Ascending aorta (tissue), 2 donors: Measurements from ENCODE around the gene NDE1. TPM values are rescaled to one million over a fixed set of nuclear protein-coding genes. Genes with fewer than 3 reads are reported as not detected.
"Not testable (repeated sequence)": the region's sequence is repeated elsewhere in the genome, so short reads cannot be mapped to it uniquely, and the experiment has no call there.

Experiments
- DNase-seq, 2 donors: peaks; one replicate each; pipeline ENCODE4 v3.0.0-alpha.2; 2019; ENCODE audit warnings: low spot score in 2 of 2
- H3K27ac ChIP-seq, 2 donors: fragments of 200-600 bp; sonication (generic); one replicate each; pipeline ENCODE4 v1.5.1; 2016 to 2017; ENCODE audit warnings: mild to moderate bottlenecking in 1 of 2
- H3K27me3 ChIP-seq: fragments of 200-600 bp; sonication (generic); one replicate; pipeline ENCODE4 v1.5.1; 2017
- H3K36me3 ChIP-seq, 2 donors: fragments of 200-600 bp; sonication (generic); one replicate each; pipeline ENCODE4 v1.5.1; 2016
- H3K4me1 ChIP-seq, 2 donors: fragments of 200-600 bp; sonication (generic); one replicate each; pipeline ENCODE4 v1.5.1; 2016 to 2017; ENCODE audit warnings: mild to moderate bottlenecking in 1 of 2
- H3K4me3 ChIP-seq, 2 donors: fragments of 200-600 bp; sonication (generic); one replicate each; pipeline ENCODE4 v1.5.1; 2016 to 2017; ENCODE audit warnings: mild to moderate bottlenecking in 1 of 2
- H3K9me3 ChIP-seq, 2 donors: fragments of 200-600 bp; sonication (generic); one replicate each; pipeline ENCODE4 v1.5.1; 2016
- intact Hi-C: fragments of 100-400 bp; cut with DNase I; formaldehyde crosslinking; loops from one replicate; pipeline ENCODE4 v1.15.1; 2023
- total RNA-seq: library from RNA; depleted of rRNA; stranded (reverse); fragments of >200 nt; gene quantifications from one replicate; pipeline ENCODE4 v1.1.0, GENCODE V29; 2016
- TF ChIP-seq, protein P1 (sequence below), 3 experiments: fragments of 200-600 bp in 2 of 3; fragments of 450-650 bp in 1 of 3; sonication (generic) in 2 of 3; IDR thresholded peaks; one replicate each; pipeline ENCODE4 v1.5.1; 2016 to 2019; ENCODE audit warnings: antibody characterized with exemption in 3 of 3, mild to moderate bottlenecking in 1 of 3, moderate library complexity in 1 of 3

The NDE1 gene
- total RNA-seq, 1 donor from 2014 or later = 21.9 TPM

GRCh38 chr16:15605839-15606517 lies 44.1 kb upstream of the NDE1 start:
- no peak overlapping the region for H3K27ac ChIP-seq
- H3K36me3 ChIP-seq = peaks cover 71 to 92% of the 10 kb centered on the region in 2 donors
- H3K4me1 ChIP-seq = no peaks in the 10 kb centered on the region
- H3K27me3 ChIP-seq = no peaks in the 10 kb centered on the region
- no peaks in the 10 kb centered on the region for H3K9me3 ChIP-seq
- DNase-seq = no peak
- H3K4me3 ChIP-seq = no peak overlapping the region
- TF ChIP-seq, protein P1, sequence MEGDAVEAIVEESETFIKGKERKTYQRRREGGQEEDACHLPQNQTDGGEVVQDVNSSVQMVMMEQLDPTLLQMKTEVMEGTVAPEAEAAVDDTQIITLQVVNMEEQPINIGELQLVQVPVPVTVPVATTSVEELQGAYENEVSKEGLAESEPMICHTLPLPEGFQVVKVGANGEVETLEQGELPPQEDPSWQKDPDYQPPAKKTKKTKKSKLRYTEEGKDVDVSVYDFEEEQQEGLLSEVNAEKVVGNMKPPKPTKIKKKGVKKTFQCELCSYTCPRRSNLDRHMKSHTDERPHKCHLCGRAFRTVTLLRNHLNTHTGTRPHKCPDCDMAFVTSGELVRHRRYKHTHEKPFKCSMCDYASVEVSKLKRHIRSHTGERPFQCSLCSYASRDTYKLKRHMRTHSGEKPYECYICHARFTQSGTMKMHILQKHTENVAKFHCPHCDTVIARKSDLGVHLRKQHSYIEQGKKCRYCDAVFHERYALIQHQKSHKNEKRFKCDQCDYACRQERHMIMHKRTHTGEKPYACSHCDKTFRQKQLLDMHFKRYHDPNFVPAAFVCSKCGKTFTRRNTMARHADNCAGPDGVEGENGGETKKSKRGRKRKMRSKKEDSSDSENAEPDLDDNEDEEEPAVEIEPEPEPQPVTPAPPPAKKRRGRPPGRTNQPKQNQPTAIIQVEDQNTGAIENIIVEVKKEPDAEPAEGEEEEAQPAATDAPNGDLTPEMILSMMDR (IDR thresholded peaks at IDR 0.05) = no peak
- intact Hi-C loops = no loop called here

- no peaks in the 10 kb centered on the region for H3K27me3 ChIP-seq
- H3K4me1 ChIP-seq = no peaks in the 10 kb centered on the region
- H3K27ac ChIP-seq = peak overlapping the region in 1 of 2 donors; percentile 18
- intact Hi-C loops = no loop called here
- peaks cover 71 to 90% of the 10 kb centered on the region in 2 donors for H3K36me3 ChIP-seq
- DNase-seq = no peak
- TF ChIP-seq, protein P1 (IDR thresholded peaks at IDR 0.05) = no peak
- H3K9me3 ChIP-seq = no peaks in the 10 kb centered on the region
- no peak overlapping the region for H3K4me3 ChIP-seq
Measured at GRCh38 chr16:15606518-15607220, 43.4 kb upstream of the NDE1 start.

DNA sequence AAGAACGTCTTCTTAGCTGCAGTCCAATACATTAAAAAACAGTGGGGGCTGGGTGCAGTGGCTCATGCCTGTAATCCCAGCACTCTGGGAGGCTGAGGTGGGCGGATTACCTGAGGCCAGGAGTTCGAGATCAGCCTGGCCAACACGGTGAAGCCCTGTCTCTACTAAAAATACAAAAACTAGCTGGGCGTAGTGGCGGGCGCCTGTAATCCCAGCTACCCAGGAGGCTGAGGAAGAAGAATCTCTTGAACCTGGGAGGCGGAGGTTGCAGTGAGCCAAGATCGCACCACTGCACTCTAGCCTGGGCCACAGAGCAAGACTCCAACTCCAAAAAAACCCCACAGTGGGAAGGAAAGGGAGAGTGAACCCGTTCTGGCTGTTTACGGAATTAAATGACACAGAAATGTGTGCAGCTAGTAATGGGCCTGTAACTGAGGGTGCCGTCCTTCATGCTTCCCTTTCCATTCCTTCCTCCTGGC lies 42.8 kb upstream of the NDE1 start:
- H3K4me3 ChIP-seq, DNase-seq, intact Hi-C loops, H3K9me3 ChIP-seq, H3K27me3 ChIP-seq, H3K4me1 ChIP-seq: not testable (repeated sequence)
- peak overlapping the region in 1 of 2 donors; percentile 18 for H3K27ac ChIP-seq
- H3K36me3 ChIP-seq = peaks cover 71 to 90% of the 10 kb centered on the region in 2 donors

DNA sequence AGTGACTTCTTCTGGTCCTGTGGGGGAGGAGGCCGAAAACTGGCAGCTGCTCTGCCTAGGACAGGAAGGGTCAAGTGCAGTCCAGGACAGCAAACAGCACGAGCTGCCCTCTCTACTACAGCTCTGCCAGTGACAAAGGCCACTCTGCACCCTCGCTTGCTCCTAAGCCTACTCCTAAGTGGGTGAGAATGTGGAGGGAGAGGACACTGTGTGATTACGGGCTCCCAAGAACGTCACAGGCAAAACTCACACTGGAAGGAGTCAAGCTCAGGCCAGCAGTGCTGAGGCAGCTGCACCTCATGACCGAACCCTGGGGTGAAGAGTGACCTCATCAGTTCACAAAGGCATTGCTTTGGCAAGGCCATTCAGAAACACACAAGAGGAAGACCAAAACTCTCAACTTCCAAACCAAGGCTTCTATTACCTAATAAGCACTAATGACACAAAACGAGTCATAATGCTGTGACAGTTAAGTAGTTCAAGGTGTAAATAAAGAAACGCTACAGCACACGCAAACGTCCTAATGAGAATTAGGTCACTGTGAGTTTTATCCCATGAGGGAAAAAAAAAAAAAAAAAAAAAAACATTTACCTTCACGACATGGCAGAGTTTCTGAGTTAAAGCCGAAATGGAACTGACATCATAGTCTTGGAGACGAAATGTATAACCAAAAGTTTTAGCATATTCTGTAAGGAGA lies 42.2 kb upstream of the NDE1 start:
- intact Hi-C loops = no loop called here
- H3K9me3 ChIP-seq = no peaks in the 10 kb centered on the region
- no peaks in the 10 kb centered on the region for H3K4me1 ChIP-seq
- H3K4me3 ChIP-seq = no peak overlapping the region
- peaks cover 76 to 90% of the 10 kb centered on the region in 2 donors for H3K36me3 ChIP-seq
- no peaks in the 10 kb centered on the region for H3K27me3 ChIP-seq
- TF ChIP-seq, protein P1 (IDR thresholded peaks at IDR 0.05) = no peak
- H3K27ac ChIP-seq = no peak overlapping the region
- peak; percentile 48 to 81 for DNase-seq

DNA sequence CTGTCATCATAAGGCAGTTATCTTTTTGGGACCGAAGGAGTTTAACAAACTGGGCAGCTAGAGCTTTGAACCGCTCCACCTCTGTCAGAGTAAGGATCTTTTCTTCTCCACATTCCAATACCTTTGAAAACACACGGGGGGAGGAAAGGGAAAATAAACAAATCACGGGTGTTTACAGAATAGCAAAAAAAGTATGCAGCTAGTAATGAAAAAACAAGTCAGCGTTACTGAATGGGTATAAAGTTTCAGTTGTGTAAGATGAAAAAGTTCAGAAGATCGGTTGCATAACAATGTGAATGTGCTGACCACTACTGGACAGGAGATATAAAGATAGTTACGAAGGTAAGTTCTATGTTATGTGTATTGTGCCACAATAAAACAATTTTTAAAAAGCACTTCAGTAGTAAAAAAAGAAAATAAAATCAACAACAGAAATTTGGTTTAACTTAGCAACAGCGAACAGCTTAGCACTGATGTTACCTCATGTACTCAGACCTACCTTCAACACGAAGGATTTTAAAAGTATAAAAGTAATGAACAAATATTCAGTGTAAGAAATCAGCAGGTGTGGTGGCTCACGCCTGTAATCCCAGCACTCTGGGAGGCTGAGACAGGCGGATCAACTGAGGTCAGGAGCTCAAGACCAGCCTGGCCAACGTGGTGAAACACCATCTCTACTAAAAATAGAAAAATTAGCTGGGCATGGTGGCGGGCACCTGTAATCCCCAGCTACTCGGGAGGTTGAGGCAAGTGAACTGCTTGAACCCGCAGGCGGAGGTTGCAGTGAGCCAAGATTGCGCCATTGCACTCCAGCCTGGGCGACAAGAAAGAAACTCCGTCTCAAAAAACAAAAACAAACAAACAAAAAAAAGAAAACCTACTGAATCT lies 41.4 kb upstream of the NDE1 start:
- no peak overlapping the region for H3K4me3 ChIP-seq
- intact Hi-C loops = no loop called here
- DNase-seq = peak in 1 of 2 donors; percentile 28
- no peaks in the 10 kb centered on the region for H3K9me3 ChIP-seq
- H3K27ac ChIP-seq = no peak overlapping the region
- H3K36me3 ChIP-seq = peaks cover 79 to 88% of the 10 kb centered on the region in 2 donors
- TF ChIP-seq, protein P1 (IDR thresholded peaks at IDR 0.05) = no peak
- no peaks in the 10 kb centered on the region for H3K4me1 ChIP-seq
- no peaks in the 10 kb centered on the region for H3K27me3 ChIP-seq
